GM19193 (cell line): Measurements from ENCODE around the gene ABCC1.

Experiments
- POLR2A ChIP-seq: IDR thresholded peaks from 4 replicates; pipeline ENCODE4 v1.6.1; 2011; ENCODE audit not compliant: insufficient read depth, insufficient read length; ENCODE audit errors: extremely low read depth

The ABCC1 gene

GRCh38 chr16:16000685-16001084, 51.3 kb downstream of the ABCC1 start:
- TF ChIP-seq POLR2A: no peak

DNA sequence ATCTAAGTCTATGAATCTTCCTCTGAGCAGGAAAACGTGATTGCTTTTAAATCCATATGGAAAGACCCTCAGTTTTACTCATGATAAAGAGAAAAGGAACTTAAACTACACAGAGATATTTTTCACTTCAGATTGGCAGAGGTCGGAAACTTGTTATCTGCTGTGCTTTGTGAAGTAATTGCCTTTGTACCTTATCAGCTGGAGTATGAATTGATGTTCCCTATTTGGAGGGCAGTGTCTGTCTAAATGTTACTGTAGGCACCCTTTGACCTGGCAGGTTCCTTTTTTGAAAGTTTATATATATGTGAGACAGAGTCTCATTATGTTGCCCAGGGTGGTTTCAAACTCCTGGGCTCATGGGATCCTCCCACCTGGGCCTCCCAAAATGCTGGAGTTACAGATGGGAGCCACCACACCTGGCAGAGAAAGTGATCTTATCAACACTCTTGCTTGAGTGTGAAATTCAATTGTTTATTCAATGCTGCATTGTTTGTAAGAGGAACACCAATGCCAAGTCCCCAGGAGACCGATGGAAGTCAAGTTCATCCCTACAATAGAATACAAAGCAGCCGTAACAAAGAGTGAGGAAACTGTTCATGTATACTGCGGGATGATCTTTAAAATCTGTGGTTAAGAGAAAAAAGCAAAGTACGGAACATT, 52.3 kb downstream of the ABCC1 start:
- TF ChIP-seq POLR2A: no peak

- TF ChIP-seq POLR2A: no peak
Observed at GRCh38 chr16:16003719-16004313, 54.4 kb downstream of the ABCC1 start.

DNA sequence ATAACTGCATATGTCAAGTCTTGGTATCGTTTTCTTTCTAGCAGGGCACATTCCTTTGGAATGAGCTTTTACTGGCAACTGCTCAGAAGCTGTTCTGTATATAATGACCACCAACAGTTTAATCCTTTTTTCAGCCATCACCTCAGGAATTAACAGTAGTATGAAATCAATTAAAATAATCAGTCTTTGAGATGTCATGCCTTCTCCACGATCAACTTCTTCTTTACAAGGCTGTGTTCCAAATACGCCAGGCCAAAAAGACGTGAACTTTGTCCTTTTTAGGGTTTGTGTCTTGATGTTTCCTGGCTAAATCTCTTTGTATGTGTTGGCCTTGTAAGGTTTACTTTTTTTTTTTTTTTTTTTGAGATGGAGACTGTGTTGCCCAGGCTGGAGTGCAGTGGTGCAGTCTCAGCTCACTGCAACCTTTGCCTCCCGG, 54.9 kb downstream of the ABCC1 start:
- TF ChIP-seq POLR2A: no peak

GRCh38 chr16:16005721-16006120, 56.3 kb downstream of the ABCC1 start:
- no peak for TF ChIP-seq POLR2A

- no peak for TF ChIP-seq POLR2A
Observed at GRCh38 chr16:16006650-16007049, 57.2 kb downstream of the ABCC1 start.

GRCh38 chr16:16007743-16008111, 58.3 kb downstream of the ABCC1 start:
- TF ChIP-seq POLR2A: no peak

GRCh38 chr16:16008666-16009065, 59.2 kb downstream of the ABCC1 start:
- TF ChIP-seq POLR2A: no peak

DNA sequence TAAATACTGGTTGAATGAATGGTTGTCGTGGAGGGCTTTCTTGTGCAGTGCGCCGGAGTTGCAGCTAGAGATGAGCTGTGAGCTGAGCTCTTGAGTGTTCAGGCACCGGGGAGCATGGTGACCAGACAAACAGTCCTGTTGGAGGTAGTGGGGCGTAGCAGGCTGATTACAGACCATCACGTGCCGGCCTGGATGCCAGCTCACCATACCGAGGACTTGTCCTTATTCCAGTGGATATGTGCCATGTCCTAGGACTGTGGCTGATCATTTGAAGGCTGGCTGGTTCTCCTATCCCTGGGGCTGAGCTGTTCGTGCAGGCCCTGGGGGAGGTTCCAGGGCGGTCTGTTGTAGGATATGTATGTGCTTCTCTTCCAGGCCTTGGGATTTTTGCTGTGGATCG, 60.0 kb downstream of the ABCC1 start:
- no peak for TF ChIP-seq POLR2A

- no peak for TF ChIP-seq POLR2A
Observed at GRCh38 chr16:16010194-16010593, 60.8 kb downstream of the ABCC1 start.

- TF ChIP-seq POLR2A: no peak
Observed at GRCh38 chr16:16012144-16012543, 62.7 kb downstream of the ABCC1 start.

- no peak for TF ChIP-seq POLR2A
Observed at GRCh38 chr16:16013812-16014211, 64.4 kb downstream of the ABCC1 start.

DNA sequence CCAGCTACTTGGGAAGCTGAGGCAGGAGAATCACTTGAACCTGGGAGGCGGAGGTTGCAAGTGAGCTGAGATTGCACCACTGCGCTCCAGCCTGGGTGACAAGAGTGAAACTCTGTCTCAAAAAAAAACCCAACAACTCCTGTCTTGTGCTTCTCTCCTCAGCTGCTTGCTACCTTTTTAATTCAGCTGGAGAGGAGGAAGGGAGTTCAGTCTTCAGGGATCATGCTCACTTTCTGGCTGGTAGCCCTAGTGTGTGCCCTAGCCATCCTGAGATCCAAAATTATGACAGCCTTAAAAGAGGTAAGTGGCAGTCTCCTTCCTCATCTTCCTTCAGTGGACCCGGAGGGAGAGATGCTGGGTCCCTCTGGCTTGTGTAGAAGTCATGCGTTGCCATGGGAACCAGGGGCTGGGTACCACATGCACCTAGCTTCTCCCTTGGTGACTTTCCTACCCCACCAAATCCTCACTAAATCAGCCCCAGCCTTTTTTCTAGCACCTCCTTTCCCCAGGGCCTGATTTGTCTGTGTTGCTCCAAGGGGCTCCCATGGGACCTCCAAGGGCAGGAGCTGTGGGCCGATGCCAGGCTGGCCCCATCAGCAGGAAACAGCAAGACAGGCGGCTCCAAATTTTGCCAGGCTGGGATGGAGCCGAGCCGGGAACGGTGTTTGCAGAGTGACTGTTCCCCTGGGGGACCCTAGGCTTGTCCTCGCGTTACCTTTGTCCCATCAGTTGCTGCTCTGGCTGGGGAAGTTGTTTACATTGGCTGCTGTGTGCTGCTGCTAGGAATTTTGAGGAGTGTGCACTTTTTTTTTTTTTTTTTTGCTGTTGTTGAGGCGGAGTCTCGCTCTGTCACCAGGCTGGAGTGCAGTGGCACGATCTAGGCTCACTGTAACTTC, 65.2 kb downstream of the ABCC1 start:
- TF ChIP-seq POLR2A: no peak

DNA sequence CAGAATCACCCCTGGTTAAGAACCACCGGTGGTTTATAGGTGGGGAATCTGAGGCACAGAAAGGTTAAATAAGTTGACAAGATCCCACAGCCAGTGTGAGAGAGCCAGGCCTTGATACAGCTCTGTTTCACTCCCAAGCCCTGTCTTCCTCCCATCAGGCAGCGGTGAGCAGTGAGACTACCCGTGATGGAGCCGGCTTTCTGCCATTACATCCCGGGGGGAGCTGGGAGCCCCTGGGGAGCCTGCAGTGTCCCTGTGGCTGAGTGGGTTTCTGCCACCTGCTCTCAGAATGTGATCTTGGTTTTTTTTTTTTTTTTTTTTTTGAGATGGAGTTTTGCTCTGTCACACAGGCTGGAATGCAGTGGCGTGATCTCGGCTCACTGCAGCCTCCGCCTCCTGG, 66.4 kb downstream of the ABCC1 start:
- TF ChIP-seq POLR2A: no peak

GRCh38 chr16:16016388-16016964, 67.1 kb downstream of the ABCC1 start:
- TF ChIP-seq POLR2A: no peak
